ENCODE data around the gene KAT2B.

KAT2B gene

GRCh38 chr3:20074226-20075063, 34.2 kb downstream of the KAT2B start:
- no peak for TF ChIP-seq CTCF (IDR thresholded peaks at IDR 0.05; ENCODE audit: insufficient read depth, missing control alignments)
- DNase-seq (ENCODE audit: insufficient read length, low spot score), result no peak
- FAIRE-seq, result no peak

GRCh38 chr3:20075197-20075596, 35.0 kb downstream of the KAT2B start:
- DNase-seq (ENCODE audit: insufficient read length, low spot score) (no peak), FAIRE-seq (no peak)
- TF ChIP-seq CTCF (IDR thresholded peaks at IDR 0.05; ENCODE audit: insufficient read depth, missing control alignments), result no peak

DNA sequence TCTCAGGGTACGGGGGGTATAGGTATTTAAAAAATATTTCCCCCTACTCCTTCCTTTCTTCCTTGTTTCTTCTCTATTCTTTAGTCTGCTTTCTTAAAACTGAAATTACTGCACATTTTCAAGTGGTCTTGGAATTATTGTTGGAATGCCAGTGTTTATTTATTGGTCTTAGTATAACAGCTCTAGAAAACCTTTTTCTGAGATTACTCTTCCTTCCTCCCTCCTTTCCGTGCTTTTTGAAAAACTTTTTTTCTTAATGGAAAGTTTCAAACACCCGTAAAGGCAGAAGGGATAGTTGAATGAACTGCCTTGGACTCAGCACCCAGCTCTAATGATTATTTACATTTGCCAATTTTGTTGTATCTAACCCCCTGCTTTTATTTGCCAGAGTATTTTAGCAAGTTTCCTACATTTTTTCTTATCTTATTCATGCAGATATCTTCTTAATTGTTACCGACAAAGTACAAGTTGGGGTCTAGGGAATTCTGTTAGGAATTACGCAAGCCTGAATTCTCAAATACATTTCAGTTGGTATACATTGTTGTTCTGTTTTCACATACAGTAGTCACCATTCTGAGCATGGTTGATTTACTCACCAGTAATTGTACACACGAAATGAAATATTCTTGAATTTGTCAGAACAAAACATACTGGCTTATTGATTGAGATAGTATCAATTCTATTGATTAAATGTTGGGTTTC, 36.2 kb downstream of the KAT2B start:
- FAIRE-seq, result no peak
- TF ChIP-seq CTCF (IDR thresholded peaks at IDR 0.05; ENCODE audit: insufficient read depth, missing control alignments), result no peak
- DNase-seq (ENCODE audit: insufficient read length, low spot score), result no peak

DNA sequence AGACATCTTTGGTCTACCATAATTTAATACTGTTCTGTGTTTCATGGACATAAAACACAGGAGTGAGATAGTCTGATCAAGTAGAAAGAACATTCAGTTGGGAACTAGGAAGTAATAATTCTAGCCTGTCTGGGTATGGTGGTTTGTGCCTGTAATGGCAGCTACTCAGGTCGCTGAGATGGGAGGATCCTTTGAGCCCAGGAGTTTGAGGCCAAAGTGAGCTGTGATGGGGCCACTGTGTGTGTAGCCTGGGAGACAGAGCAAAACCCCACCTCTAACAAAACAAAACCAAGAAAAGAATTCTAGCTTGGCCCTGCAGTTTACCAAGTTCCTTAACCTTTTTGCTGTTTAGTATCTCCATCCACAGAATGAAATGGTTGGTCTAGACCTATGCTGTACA, 36.8 kb downstream of the KAT2B start:
- no peak for TF ChIP-seq CTCF (IDR thresholded peaks at IDR 0.05; ENCODE audit: insufficient read depth, missing control alignments)
- DNase-seq (ENCODE audit: insufficient read length, low spot score) (no peak), FAIRE-seq (no peak)

- no peak for FAIRE-seq
- no peak for DNase-seq (ENCODE audit: insufficient read length, low spot score)
- no peak for TF ChIP-seq CTCF (IDR thresholded peaks at IDR 0.05; ENCODE audit: insufficient read depth, missing control alignments)
Observed at GRCh38 chr3:20078194-20078714, 38.0 kb downstream of the KAT2B start.

DNA sequence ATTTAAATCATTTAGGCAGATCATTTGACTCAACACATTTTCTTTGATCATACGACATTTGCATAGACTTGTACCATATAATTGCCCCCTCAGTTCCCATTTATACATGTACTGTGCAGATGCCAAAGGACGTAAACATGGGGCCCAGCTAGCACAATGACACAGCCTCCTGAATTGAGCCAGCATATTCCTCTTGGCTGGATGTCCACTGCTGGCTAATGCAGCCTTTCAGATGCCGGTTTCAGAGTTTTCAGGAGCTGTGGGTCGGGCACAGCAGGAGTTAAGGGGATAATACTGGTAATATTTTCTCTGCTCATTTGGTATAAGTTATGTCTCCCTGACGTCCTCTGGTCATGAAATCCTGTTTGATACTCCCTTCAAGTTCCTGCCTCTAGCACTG, 39.4 kb downstream of the KAT2B start:
- no peak for TF ChIP-seq CTCF (IDR thresholded peaks at IDR 0.05; ENCODE audit: insufficient read depth, missing control alignments)
- FAIRE-seq, result no peak
- DNase-seq (ENCODE audit: insufficient read length, low spot score), result no peak
